ENCODE data around the gene PRRC2A.

PRRC2A gene

DNA sequence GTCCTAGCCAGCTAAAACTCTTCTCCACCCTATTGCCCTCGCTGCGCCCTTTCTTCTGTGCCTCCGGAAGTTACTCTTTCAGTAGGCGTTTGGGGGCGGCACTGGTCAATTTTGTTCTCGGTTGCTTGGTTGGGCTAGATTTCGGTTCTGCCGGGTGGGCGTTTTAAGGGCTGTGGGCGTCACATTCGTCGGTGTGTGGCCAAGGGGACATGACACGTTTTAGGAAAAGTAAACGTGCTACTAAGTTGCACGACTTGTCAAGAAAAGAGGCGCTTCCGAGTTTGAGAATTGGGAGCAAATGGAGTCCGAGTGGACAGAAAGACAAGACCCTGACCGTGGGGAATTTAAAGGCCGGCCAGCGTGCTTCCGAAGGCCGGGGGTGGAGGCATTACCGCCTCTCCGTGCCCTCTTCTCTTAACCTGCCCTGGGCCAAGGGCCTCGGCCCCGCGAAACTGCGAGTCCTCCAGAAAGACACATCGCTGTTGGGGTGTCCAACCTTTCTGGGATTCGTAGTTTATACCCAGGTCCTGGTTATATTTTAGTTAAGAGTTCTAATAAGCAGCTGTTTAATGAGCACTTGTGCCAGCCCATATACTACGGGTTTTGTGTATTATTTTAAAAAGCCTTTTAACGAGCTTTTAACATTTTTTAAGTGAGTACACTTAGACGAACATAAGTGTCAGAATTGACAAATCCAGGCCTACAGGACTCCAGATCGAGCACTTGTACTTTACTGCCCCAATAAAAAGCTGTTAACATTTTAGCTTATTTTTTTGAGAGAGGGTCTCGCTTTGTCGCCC, 32.6 kb downstream of the PRRC2A start:
- TF ChIP-seq, protein P1, sequence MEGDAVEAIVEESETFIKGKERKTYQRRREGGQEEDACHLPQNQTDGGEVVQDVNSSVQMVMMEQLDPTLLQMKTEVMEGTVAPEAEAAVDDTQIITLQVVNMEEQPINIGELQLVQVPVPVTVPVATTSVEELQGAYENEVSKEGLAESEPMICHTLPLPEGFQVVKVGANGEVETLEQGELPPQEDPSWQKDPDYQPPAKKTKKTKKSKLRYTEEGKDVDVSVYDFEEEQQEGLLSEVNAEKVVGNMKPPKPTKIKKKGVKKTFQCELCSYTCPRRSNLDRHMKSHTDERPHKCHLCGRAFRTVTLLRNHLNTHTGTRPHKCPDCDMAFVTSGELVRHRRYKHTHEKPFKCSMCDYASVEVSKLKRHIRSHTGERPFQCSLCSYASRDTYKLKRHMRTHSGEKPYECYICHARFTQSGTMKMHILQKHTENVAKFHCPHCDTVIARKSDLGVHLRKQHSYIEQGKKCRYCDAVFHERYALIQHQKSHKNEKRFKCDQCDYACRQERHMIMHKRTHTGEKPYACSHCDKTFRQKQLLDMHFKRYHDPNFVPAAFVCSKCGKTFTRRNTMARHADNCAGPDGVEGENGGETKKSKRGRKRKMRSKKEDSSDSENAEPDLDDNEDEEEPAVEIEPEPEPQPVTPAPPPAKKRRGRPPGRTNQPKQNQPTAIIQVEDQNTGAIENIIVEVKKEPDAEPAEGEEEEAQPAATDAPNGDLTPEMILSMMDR (IDR thresholded peaks at IDR 0.05; ENCODE audit: control insufficient read depth, extremely low read depth, insufficient read depth): no peak
- H3K4me3 ChIP-seq (ENCODE audit: low read depth, low read length): peak overlapping the region; percentile 80
- DNase-seq (ENCODE audit: low read depth): no peak

DNA sequence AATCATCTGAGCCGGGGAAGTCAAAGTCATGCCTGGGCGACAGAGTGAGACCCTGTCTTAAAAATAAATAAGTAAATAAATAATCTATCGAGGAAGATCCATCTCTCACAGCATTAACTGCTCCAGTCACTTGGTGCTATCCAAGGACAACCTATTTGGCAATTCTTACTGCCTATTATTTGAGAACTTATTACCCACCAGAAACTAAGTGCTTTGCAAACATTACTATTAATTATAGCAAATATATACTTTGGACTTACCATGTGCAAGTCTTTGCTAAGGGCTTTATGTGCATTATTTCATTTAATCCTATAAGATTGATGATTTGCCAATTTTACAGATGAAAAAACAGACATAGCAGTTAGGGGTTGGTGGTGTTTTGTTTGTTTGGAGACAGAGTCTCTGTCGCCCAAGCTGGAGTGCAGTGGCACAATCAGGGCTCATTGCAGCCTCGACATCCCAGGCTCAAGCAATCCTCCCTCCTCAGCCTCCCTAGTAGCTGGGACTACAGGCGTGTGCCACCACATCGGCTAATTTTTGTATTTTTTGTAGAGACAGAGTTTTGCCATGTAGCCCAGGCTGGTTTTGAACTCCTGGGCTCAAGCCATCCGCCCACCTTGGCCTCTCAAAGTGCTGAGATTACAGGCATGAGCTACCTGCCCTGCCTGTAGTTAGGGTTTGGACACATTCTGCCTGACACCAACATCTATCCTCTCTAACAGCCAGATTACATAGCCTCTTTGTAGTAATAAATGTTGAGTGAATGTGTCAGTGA, 34.2 kb downstream of the PRRC2A start:
- TF ChIP-seq, protein P1 (IDR thresholded peaks at IDR 0.05; ENCODE audit: control insufficient read depth, extremely low read depth, insufficient read depth): no peak
- no peak for DNase-seq (ENCODE audit: low read depth)
- H3K4me3 ChIP-seq (ENCODE audit: low read depth, low read length): no peak overlapping the region

DNA sequence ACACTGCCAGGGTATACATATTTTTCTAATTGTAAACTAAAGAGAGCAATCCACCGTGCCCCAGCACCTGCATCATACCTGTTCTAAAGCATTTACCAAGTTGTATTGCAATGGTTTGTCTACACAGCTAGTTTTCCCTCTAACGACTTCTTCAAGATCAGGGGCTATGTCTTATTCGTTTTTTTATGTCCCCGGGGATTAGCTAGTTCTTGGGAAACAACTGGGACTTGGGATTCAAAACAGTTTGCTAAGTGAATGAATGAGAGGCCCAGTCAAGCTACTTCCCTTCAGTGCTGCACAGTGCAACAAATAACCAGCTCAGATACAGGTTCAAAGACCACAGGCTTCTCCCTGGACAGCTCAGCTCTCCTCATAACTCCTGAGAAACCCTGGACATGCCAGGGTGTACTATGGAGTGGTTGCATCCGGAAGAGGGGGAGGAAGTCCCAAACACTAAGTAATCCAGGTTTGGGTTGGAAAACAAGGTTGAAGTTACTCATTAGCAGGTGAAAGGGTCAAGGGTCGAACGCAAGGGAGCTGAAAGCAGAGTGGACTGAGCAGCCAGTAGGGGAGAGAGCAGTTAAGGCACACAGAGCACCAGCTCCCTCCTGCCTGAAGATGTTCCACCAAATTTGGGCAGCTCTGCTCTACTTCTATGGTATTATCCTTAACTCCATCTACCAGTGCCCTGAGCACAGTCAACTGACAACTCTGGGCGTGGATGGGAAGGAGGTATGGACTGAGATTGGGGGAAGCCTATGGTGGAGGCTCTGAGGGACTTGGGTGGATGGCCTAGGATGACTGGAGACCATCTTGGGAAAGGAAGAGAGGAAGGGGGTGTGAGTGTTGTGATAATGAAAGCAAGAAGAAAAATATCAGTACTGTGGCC, 35.1 kb downstream of the PRRC2A start, which contains the start of gene APOM:
APOM (plus strand) TSS at position 546 of the 889 bp plus-strand sequence; CDS start at position 619, 73 bp downstream.
- TF ChIP-seq, protein P1 (IDR thresholded peaks at IDR 0.05; ENCODE audit: control insufficient read depth, extremely low read depth, insufficient read depth): no peak
- no peak for DNase-seq (ENCODE audit: low read depth)
- no peak within 1 kb of the TSS for H3K4me3 ChIP-seq (ENCODE audit: low read depth, low read length)

DNA sequence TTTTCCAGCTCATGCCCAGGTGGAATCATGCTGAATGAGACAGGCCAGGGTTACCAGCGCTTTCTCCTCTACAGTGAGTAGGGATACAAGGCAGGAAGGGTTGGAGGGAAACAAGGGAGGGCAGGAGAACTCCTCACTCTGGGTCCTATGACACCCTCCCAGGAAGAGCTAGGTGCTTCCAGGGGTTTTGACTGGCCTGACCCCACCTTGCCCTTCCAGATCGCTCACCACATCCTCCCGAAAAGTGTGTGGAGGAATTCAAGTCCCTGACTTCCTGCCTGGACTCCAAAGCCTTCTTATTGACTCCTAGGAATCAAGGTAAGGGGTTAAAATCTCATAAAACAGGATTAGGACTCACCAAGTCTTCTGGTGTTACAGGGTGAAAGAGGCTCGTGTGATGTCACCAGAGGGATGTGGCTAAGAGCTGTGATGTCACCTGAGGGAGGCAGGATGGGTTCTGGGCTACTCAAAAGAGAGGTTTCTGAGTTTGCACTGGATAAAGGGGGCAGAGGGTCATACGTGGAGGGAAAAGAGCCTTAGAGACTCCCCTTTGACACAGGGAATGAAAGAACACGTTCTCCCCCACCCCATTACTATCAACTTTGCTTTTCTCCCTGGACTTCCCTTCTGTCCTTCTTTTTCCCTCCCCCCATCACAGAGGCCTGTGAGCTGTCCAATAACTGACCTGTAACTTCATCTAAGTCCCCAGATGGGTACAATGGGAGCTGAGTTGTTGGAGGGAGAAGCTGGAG, 37.1 kb downstream of the PRRC2A start:
- DNase-seq (ENCODE audit: low read depth): no peak
- TF ChIP-seq, protein P1 (IDR thresholded peaks at IDR 0.05; ENCODE audit: control insufficient read depth, extremely low read depth, insufficient read depth): no peak
- H3K4me3 ChIP-seq (ENCODE audit: low read depth, low read length): no peak overlapping the region

DNA sequence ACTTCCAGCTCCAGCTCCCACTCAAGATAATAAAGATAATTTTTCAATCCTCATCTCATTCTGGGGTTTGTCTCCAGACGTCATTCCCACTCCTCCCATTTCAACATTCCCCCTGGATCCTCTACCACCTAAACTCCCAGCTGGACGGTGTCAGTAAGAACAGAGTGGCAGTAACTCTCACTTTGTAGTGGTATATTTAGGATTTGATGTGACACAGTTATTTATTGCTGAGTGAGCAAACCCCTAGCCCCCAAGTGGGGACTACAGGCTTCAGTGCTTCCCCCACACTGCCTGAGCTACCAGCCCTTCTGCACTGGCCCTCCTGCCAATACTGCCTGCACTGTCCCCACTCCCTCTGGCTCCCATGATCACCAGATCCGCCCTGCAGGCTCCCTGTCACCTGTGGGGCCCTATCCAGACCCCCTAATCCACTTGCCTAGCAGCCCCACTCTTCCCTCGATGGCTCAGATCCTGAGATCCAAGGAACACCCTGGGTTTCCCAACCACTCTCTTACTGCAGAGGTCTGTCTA, 37.7 kb downstream of the PRRC2A start:
- TF ChIP-seq, protein P1 (IDR thresholded peaks at IDR 0.05; ENCODE audit: control insufficient read depth, extremely low read depth, insufficient read depth): no peak
- H3K4me3 ChIP-seq (ENCODE audit: low read depth, low read length): no peak overlapping the region

More for the DNA sequence above, 37.7 kb downstream of the PRRC2A start:
- DNase-seq (ENCODE audit: low read depth): no peak

All from LNCaP clone FGC (cell line).